MM.1S (cell line): ENCODE results near the gene TPR.

ENCODE experiments used
- EZH2 ChIP-seq: fragments of 300-600 bp; sonication (generic); optimal IDR thresholded peaks from 2 replicates; pipeline ENCODE3; 2017; ENCODE audit warnings: low read depth, mild to moderate bottlenecking, antibody characterized with exemption, low read length, mixed read lengths
- EZH2phosphoT487 ChIP-seq: fragments of 300-600 bp; sonication (generic); IDR thresholded peaks from 2 replicates; pipeline ENCODE4 v1.6.1; 2018; ENCODE audit warnings: antibody characterized with exemption, low read length
- TF ChIP-seq, protein P1 (sequence below): fragments of 300-600 bp; sonication (generic); IDR thresholded peaks from 2 replicates; pipeline ENCODE4 v1.5.1; 2016; ENCODE audit warnings: antibody characterized with exemption, low read length, mixed read lengths

DNA sequence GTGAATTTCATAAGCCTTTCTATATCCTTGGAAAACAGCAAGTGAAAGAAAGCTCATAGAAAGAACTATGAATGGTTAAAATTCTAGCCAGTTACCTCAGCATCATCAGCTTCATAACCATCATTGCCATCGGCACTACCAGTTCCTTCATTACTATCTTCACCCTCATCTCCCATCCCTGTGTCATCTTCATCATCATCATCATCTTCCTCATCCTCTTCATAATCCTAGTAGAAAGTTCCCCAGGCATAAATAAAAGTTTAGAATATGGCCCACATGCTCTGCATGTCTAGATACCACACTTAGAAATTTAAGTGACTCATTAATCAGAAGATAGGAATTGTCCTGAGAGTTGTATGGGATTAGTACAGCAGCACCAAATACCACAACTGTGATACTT is 49.0 kb downstream of the TPR start:
- TF ChIP-seq, protein P1, sequence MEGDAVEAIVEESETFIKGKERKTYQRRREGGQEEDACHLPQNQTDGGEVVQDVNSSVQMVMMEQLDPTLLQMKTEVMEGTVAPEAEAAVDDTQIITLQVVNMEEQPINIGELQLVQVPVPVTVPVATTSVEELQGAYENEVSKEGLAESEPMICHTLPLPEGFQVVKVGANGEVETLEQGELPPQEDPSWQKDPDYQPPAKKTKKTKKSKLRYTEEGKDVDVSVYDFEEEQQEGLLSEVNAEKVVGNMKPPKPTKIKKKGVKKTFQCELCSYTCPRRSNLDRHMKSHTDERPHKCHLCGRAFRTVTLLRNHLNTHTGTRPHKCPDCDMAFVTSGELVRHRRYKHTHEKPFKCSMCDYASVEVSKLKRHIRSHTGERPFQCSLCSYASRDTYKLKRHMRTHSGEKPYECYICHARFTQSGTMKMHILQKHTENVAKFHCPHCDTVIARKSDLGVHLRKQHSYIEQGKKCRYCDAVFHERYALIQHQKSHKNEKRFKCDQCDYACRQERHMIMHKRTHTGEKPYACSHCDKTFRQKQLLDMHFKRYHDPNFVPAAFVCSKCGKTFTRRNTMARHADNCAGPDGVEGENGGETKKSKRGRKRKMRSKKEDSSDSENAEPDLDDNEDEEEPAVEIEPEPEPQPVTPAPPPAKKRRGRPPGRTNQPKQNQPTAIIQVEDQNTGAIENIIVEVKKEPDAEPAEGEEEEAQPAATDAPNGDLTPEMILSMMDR = no peak
- TF ChIP-seq EZH2phosphoT487 = no peak
- no peak for TF ChIP-seq EZH2
